ENCODE results near the gene WHRN.

- no peak for TF ChIP-seq CTCF (IDR thresholded peaks at IDR 0.05)
- TF ChIP-seq EZH2phosphoT487 (IDR thresholded peaks at IDR 0.05) = no peak
Observed at GRCh38 chr9:114426046-114426948, 79.0 kb downstream of the WHRN start.
